ENCODE measurements around the gene NFASC.

NFASC gene

GRCh38 chr1:205003358-205004131 is 132.9 kb downstream of the NFASC start:
- DNase-seq (ENCODE audit: low read depth), result no peak
- H3K4me3 ChIP-seq (ENCODE audit: low read length), result no peak overlapping the region
- TF ChIP-seq, protein P1, sequence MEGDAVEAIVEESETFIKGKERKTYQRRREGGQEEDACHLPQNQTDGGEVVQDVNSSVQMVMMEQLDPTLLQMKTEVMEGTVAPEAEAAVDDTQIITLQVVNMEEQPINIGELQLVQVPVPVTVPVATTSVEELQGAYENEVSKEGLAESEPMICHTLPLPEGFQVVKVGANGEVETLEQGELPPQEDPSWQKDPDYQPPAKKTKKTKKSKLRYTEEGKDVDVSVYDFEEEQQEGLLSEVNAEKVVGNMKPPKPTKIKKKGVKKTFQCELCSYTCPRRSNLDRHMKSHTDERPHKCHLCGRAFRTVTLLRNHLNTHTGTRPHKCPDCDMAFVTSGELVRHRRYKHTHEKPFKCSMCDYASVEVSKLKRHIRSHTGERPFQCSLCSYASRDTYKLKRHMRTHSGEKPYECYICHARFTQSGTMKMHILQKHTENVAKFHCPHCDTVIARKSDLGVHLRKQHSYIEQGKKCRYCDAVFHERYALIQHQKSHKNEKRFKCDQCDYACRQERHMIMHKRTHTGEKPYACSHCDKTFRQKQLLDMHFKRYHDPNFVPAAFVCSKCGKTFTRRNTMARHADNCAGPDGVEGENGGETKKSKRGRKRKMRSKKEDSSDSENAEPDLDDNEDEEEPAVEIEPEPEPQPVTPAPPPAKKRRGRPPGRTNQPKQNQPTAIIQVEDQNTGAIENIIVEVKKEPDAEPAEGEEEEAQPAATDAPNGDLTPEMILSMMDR (IDR thresholded peaks at IDR 0.05; ENCODE audit: insufficient read depth, low read depth, low read length, missing control alignments), result no peak

- no peak for DNase-seq (ENCODE audit: low read depth)
- TF ChIP-seq, protein P1 (IDR thresholded peaks at IDR 0.05; ENCODE audit: insufficient read depth, low read depth, low read length, missing control alignments), result no peak
Observed at GRCh38 chr1:205004351-205004750, 133.7 kb downstream of the NFASC start.

GRCh38 chr1:205008896-205009295 is 138.2 kb downstream of the NFASC start:
- DNase-seq (ENCODE audit: low read depth), result no peak
- H3K4me3 ChIP-seq (ENCODE audit: low read length), result no peak overlapping the region
- TF ChIP-seq, protein P1 (IDR thresholded peaks at IDR 0.05; ENCODE audit: insufficient read depth, low read depth, low read length, missing control alignments), result no peak

More at GRCh38 chr1:205004351-205004750, 133.7 kb downstream of the NFASC start:
- no peak overlapping the region for H3K4me3 ChIP-seq (ENCODE audit: low read length)

DNA sequence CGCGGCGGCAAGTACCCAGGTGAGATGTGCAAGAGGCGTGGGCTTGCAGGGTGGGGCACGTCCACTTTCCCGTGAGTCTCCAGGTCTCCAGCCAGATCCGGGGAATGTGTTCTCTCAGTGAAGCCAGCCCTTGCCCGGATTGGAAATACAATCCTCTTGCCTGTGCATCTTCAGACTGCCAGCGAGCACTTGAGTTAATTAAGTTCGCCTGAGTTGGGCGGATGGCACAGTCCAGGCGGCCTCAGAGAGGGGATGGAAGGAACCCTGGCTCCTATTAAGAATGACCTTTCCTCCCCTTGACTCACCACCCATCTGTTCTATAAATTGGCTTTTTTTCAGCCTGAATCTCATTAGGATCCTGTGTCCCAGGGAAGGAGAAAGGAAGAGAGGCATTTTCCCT is 139.0 kb downstream of the NFASC start:
- no peak overlapping the region for H3K4me3 ChIP-seq (ENCODE audit: low read length)
- TF ChIP-seq, protein P1 (IDR thresholded peaks at IDR 0.05; ENCODE audit: insufficient read depth, low read depth, low read length, missing control alignments), result no peak
- no peak for DNase-seq (ENCODE audit: low read depth)

GRCh38 chr1:205012391-205013140 is 141.9 kb downstream of the NFASC start:
- DNase-seq (ENCODE audit: low read depth), result no peak
- TF ChIP-seq, protein P1 (IDR thresholded peaks at IDR 0.05; ENCODE audit: insufficient read depth, low read depth, low read length, missing control alignments), result no peak
- H3K4me3 ChIP-seq (ENCODE audit: low read length), result no peak overlapping the region

- TF ChIP-seq, protein P1 (IDR thresholded peaks at IDR 0.05; ENCODE audit: insufficient read depth, low read depth, low read length, missing control alignments), result no peak
- H3K4me3 ChIP-seq (ENCODE audit: low read length), result no peak overlapping the region
- DNase-seq (ENCODE audit: low read depth), result peak; percentile 58
Observed at GRCh38 chr1:205013683-205014367, 143.2 kb downstream of the NFASC start.

Measured in epithelial cell of esophagus (primary cell).